ENCODE results near the gene CD69.

Gene CD69

DNA sequence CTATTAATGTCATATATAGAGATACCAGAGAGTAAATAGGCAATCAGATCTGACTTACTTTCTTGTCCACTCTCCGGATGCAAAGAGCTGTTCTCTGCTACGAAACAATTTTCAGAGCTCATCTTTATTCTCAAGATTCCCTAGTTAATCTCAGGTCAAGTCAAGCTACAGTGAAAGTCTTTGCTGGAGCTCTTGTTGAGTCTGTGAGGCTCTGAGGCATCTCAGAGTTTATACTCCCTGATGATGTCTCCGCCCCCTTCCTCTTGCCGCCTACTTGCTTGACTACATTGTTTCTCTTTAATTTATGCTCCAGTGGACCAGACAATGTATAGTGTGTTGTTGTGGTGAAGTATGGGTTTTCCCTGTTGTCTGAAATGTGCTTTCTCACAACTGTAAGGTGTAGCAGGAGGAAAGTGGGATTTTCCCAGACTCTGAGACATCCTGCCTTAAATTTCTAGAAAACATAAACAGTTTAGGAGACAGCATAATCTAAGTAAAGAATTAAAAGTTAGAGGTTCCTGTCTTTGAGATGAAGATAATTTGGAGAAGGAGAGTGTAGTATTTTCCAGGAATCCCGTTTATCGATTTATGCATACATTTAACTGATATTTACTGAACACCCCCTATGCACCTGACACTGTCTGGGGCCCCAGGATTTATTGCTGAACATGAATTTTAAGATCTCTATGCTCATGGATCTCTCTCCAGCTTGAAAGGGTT, at the start of gene CD69:
Gene CD69, minus strand, starts transcription at position 203 of the 720 bp plus-strand sequence. Its CDS starts 81 bp downstream, at position 122.
- DNase-seq (ENCODE audit: low read depth), result no peak

DNA sequence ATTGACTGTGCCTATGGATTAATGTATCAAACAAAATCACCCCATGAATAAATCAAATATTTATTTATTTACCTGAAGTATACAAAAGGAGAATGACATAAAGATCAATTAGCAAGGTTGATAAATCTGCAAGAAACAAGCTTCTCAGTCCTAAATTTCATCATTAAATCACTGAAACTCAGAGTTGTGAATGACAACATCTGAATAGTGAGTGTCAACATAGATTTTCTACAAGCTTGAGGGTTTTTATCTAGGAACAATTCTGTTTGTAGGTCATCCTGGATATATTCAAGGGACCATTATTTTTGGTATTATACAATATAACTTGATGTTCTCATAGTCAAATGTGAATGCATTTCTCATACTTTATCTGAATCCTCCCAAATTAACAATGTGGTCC, 49.2 kb upstream of the CD69 start:
- no peak for DNase-seq (ENCODE audit: low read depth)

DNA sequence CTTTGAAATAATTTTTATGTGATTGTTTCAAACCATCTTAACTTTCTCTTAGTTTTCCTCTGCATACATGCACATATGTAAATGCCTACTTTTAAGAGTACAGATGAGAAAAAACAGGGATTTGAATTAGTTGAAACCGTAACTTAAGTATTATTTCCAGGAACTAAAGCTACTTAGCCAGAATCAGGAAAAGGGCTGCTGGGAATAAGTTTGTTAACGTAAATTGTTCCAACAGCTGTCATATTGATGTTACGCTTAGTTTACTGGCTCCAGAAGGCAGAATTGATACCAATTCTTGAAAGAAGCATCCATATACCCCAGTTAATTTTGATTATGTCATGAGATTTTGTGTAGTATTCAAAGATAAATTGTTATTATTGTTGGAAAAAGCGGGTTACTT, 48.6 kb upstream of the CD69 start:
- DNase-seq (ENCODE audit: low read depth), result no peak

DNA sequence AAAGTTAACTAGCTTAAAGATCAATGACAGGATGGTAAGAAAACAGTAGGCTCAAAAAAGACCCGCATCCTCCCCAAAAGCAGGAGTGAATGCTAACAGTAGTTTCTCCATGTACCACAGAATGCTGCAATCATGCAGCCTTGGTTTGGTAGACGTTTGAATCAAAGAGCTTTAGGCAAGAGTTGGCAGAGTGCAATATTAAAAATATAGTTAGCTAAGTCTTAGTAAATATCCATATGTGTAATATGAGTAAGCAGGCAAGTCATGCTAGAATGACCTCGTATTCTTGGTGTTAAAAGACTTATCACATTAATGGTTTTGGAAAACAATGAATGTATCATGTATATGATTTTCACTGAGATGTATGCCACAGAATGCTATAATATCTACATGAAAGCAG, 47.8 kb upstream of the CD69 start:
- DNase-seq (ENCODE audit: low read depth), result no peak

DNA sequence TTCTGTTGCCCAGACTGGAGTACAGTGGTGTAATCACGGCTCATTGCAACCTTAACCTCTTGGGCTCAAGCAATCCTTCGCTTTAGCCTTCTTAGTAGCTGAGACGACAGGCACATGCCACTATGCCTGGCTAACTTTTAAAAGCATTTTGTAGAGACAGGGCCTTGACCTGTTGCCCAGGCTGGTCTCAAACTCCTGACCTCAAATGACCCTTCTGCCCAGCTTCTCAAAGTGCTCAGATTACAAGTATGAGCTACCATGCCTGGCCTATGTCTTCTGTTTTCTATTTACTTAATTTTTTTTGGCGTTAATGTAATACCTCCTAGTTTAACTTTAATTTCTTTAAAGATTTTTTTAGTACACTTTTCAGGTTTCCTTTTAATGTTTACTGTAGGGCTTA, 46.0 kb upstream of the CD69 start:
- DNase-seq (ENCODE audit: low read depth), result no peak

DNA sequence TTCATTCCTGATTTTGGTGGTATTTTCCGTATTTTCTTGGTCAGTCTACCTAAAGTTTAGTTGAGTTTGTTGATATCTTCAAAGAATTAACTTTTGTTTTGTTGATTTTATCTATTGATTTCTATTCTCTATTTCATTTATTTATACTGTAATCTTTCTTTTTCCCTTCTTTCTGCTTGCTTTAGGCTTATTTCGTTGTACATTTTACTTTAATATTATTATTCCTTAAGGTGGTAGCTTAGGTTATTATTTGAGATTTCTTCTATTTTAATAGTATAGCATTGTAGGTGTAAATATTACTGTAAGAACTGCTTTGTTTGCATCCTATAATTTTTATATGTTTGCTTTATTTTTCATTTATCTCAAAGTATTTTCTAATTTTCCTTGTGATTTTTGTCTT, 45.2 kb upstream of the CD69 start:
- DNase-seq (ENCODE audit: low read depth), result no peak

DNA sequence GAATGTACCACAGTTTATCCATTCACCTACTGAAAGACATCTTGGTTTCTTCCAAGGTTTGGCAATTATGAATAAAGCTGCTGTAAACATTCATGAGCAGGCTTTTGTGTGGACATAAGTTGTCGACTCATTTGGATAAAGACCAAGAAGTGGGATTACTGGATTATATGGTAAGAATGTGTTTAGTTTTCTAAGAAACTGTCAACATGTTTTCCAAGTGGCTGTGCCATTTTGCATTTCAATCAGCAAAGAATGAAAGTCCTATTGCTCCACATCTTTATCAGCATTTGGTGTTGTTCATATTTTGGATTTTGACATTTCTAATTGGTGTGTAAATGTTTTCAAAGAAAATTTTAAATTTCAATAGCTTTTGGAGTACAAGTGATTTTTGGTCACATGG, 39.3 kb upstream of the CD69 start:
- no peak for DNase-seq (ENCODE audit: low read depth)

DNA sequence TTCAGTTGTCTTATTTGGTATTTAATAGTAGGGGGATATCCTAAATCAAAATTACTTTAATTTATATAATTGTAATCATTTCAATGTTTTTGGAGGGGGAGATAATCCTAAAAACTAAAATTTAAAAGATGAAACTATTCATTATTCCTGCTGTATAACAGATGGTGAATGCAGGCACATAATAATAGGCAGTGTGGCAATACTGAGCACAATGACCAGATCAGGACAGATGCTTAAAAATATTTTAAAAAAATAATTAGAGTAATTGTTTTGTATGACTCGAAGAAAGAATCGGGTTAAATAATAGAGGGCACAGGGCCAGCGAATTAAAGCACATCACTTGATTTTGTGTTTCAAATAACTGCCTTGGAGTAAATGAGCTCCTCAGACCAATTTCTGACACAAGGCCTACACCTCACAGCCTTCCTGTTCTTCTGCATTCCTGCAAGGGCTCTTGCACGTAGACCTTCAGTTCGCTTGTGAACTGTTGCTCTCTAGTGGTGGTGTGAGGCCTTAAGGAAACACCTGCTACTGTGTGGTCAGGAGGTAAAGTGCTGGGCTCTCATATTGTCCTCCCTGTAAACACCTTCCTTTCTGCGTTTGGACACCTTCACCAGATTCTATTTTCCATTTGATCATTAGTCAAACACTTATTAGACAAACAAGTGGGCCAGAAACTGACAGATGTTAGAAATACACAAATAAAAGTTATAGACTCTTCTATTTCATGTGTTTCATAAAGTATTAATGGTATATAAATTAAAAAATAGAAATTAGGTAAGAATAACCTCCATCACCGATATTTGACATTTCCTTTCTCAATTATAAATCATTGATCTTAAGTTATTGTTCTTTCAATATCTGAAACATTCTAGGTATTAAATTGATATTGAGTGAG, 37.3 kb upstream of the CD69 start:
- DNase-seq (ENCODE audit: low read depth), result no peak

DNA sequence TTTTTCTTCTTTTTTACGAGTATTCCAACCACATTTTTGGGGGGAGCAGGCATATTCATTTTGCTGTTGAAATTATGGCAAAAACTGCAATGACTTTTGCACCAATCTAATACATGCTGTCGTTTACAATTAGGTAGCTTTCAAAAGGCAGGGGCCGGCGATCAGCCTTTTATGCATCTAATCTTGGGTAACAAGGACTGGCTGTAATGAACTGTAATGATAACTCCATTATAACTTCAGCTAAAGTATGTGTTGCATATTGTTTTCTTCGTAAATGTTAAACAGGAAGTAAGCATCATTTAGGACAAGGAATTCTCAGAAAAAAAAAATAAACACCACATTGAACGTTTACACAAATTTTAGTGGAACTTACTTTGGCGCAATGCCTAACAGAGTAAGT, 36.3 kb upstream of the CD69 start:
- DNase-seq (ENCODE audit: low read depth), result no peak

DNA sequence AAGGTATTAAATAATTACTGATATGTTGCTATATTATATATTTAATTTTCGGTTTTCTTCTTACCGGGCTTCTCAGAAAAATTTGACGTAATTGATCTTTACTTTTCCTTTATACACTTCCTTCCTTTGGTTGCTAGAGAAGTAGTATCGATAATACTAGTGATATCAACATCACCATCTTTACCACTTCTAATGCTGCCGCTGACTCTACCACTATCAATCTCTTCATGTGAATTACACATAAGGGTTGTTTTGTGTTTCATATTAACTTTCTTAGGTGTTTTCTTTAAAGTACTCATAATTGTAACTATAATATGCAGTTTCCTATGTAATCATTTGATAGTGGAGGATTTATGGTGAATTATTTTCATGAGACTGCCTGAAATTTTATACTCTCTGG, 35.6 kb upstream of the CD69 start:
- DNase-seq (ENCODE audit: low read depth), result no peak

DNA sequence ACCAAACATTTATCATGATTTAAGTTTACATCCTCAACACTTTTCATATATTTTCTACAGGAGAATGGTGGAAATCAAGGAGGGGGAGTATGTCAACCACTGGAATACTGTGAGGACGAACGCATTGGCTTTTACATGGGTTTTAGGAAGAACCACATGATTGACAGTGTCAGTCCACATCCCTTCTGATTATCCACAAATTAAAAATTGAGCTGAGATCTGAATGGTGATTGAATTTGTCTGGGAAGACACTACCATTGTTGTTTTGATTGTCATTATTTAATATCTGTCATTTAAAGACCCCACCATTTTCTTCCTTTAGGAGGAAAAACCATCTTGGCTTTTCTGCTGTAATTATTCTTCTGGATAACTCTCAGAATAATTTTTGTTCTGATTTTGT, 35.2 kb upstream of the CD69 start:
- DNase-seq (ENCODE audit: low read depth), result no peak

DNA sequence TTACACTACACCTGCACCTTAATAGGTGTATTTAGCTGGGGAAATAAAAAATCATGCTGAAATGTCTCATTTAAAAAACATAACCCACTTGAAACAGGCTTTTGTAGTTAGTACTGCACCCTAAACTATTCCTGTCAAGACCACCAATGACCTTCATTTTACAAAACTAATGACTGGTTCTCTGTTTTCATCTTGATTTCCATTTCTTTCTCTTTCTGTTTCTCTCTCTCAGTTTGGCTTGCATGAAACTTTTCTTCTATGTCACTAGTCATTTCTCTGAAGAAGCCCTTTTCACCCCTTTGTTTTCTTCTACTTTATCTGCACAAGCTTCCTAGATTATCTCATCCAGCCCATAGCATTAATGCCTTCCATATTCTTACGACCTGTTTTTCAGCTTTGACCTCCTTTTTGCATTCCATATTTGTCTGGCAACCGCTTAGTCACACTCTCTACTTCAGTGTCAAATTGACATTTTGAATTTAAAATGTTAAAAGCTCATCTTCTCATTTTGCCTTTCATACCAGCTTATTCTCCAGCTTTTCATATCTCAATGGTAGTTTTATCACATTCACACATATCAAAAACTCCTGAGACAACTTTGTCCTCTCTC, 33.9 kb upstream of the CD69 start:
- no peak for DNase-seq (ENCODE audit: low read depth)

DNA sequence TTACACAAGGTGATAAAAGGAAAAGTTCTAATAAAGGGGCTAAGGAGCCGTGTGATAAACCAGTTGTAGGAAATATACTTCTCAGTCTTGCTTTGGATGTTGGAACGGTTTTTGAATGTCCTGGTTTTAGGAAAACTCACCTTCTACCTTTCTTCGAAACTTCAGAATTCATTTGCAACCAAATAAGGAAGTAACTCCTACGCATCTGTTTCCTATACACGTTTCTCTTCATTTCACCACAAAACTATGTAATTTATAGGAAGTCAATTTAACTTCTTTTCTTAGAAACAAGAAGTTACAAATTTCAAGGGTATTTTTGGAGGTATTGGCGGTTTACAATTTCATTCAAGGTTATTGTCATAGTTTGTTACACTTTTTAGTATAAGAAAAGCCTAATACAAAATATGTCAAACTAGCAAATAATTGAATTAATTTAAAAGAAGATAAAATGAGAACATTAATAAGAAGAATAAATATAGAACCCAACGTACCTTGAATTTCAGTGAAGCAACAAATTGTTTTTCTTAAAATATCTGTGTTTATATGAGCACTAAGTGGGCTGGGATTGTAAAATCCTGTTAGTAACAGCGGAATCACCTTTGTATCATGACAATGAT, 33.2 kb upstream of the CD69 start:
- no peak for DNase-seq (ENCODE audit: low read depth)

DNA sequence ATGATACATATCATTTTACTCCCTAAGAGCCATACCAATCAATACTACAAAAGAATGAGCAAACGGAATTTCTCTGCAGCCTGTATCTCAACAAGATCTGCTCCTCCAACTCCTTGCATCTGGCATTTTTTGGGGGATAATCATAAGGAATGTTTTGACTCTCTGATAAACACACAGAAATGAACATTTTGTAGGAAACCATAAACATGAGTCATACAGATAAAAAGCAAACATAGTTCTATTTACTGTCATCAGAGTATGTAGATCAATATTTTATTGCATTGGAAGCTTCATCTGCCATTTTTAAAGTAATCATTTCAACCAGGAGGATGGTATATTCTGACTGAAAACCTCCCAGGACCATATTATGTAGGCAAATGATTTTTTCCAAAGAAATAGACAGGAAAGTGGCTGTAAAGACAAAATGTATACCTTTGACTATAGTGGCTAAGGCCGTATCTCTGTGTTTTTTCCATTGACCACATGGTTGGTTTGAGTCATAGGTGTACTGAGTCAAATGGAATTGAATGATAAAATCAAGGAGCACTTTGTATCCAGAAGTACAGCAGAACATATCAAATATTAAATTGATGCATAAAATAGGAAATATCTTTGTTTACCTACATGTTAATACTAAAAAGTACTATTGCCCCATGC, 32.4 kb upstream of the CD69 start:
- DNase-seq (ENCODE audit: low read depth), result no peak

DNA sequence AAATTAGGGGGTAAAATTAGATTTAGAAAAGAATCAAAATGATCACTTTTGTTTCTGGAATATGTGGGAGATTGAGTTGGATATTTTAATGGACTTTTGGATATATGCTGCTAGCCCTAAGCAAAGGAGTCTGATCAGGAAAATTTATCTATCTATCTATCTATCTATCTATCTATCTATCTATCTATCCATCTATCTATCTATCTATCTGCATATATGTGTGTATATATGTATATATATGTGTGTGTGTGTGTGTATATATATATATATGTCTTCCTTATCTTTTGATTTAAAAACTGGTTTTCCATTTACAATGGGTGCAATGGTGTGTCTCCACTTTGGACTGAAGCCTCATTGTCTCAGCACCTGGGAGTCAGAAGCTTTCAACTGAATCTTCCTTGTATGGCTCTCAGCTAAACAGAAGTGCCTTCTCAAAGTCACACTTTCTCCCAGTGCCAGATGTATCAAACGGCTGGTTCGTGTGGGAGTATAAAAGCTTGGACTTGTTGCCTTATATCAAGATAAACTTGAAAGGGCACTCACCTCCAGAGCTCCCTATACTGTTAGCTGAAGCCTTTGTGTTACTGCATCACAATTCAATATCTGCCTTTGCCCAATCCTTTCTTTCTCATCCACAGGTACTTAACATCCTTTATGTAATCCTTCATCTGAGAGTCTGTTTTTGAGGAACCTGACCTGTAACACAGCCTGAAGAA, 31.6 kb upstream of the CD69 start:
- no peak for DNase-seq (ENCODE audit: low read depth)

DNA sequence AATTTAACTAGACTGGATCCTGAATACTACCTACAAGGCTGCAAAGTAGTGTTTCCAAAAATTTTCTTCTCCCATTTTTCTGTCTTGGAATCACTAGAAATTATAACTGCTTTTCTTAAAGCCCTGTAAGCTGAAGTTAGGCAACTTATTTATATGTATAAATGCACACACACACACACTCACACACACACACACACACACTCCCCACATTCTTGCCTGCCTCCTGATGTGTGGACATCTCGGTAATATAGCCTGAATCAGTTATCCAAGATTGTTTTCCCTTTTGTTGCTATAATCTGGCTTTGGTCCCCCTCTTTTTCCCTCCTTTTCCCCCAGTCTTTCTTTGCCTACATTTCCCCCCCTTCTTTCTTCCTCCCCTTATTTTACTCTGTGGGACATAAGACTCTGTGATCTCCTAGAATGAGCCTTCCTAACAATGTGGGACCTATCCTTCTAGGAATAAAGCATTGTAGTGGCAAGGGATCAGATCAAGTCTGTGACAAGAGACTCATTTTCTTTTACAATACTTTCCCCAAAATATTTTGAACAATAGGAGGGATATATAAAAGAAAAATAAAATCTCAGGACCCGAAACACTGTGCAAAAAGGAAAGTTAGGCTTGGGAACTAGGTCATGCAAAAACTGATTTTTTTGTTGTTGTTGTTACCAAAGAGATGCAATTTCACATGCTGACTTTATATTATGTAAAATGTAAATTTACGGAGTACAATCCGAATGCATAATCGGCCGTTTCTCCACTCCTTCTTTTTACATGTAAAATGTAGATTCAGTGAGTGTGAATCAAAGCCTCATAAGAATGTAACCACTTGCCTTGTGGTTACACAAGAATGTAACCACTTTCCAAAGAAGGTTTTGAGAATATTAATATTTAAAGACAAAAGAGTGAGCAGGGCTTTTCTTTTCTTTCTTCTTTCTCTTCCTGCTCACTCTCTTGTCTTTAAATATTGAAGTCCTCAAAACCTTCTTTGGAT, 26.3 kb upstream of the CD69 start:
- no peak for DNase-seq (ENCODE audit: low read depth)

DNA sequence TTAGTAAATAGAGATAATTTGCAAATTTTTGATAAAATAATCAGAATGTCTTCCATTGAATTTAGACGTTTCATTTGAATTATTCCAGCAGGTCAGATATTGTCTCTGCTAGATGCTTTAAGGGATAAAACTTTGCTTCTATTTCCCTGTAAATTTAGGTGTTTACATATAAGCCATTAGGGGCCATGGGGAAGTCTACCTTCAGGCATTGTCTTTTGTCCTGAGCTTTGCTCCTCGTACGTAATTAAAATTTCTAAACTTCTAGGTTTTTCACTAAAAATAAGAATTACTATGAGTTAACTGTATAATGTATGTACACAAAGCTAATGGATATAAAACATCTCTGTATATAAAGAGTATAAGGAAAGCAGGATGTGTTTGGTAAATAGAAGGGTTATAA, 24.1 kb upstream of the CD69 start:
- no peak for DNase-seq (ENCODE audit: low read depth)

DNA sequence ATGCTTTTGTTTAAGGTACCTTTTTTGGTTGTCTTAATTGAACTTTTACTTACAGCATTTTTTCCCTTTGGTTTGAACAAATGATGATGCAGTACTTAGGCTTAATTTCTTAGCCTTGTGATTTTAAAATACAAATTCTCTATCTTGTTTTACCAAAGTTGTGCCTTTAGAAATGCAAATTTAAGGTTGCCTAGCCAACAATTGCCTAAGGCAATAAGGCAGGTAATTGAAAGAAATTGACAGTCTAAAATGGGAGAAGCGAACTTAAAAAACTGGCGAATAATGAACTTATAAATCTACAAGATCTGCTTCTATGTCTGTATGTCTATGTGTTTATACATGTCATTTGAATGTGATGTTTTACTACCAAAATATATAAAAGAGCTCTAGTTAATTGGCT, 23.6 kb upstream of the CD69 start:
- no peak for DNase-seq (ENCODE audit: low read depth)

DNA sequence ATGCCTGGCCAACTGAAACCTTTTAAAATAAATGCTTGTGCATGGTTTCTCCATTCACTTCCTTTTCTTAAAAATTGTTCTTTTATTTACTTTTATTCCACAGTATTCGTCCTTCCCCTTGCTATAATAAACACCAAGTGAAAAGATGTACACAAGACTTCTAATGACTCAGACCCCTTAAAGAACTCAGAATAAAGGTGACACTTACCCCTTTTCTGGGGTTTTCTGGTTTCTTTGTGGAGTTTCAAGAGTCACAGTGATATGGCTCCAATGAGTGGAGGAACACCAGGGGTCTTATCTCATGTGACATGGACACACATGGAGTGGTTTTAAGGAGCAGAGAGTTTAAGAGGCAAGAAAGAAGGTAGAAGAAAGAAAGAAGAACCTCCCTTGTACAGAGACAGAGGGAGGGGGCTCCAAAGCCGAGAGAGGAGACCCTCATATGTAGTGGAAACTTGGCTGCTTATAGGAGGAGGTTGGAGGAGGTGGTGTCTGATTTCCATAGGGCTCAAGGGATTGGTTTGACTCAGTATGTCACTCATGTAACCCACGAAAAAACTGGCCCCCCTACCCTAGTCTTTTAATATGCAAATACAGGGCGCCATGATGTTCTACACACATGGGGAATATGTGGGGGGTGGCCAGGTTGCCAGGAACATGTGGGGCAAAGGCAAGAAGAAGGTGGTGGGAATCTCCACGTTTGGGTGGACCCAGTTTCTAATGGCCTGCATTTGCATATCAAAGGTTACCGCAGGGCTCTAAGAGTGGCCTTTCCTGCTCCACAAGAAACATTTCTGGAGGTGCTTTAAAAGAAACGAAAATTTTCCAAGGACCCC, 22.1 kb upstream of the CD69 start:
- no peak for DNase-seq (ENCODE audit: low read depth)
